Activated CD4-positive, alpha-beta T cell treated with anti-CD3 and anti-CD28 coated beads, Interleukin-2, amount 10 ng/mL, durations not matched to agents 7 days and 5 days (primary cell): ENCODE results near the gene ERP29. TPM values are rescaled to one million over a fixed set of nuclear protein-coding genes. Genes with fewer than 3 reads are reported as not detected.
A peak's percentile ranks its signal among the peaks of the same experiment; 100 is the strongest.
"Not testable (repeated sequence)": the region's sequence is repeated elsewhere in the genome, so short reads cannot be mapped to it uniquely, and the experiment has no call there.

Experiments used
- CTCF ChIA-PET: fragments of 350-600 bp; sonication (Branson Sonifier 250); formaldehyde crosslinking; loops from one replicate; lab custom pipeline; 2021; ENCODE audit warnings: antibody characterized with exemption; lab: Charles Lee
- POLR2A ChIA-PET: fragments of 350-600 bp; sonication (Branson Sonifier 250); formaldehyde crosslinking; loops from one replicate; lab custom pipeline; 2021; ENCODE audit warnings: antibody characterized with exemption; lab: Charles Lee
- DNase-seq: peaks from one replicate; pipeline ENCODE4 v3.0.0-alpha.2; 2020
- H3K27ac Mint-ChIP-seq: one replicate; pipeline ENCODE4 v1.8.0; 2021; ENCODE audit warnings: mild to moderate bottlenecking, moderate library complexity, mixed read lengths
- H3K27me3 Mint-ChIP-seq: one replicate; pipeline ENCODE4 v1.8.0; 2021; ENCODE audit warnings: mixed read lengths
- H3K36me3 Mint-ChIP-seq: one replicate; pipeline ENCODE4 v1.8.0; 2021; ENCODE audit warnings: low read depth, mixed read lengths
- H3K4me1 Mint-ChIP-seq: one replicate; pipeline ENCODE4 v1.8.0; 2021; ENCODE audit warnings: mixed read lengths
- H3K4me3 Mint-ChIP-seq: one replicate; pipeline ENCODE4 v1.8.0; 2021; ENCODE audit warnings: mild to moderate bottlenecking, moderate library complexity, mixed read lengths
- H3K9me3 Mint-ChIP-seq: one replicate; pipeline ENCODE4 v1.8.0; 2021; ENCODE audit warnings: mixed read lengths
- total RNA-seq, 2 experiments: library from RNA; stranded (reverse); gene quantifications; one replicate each; pipeline ENCODE4 v1.2.3, GENCODE V29; 2021

ERP29 gene
- total RNA-seq, 2 experiments from 2014 or later = 177 to 181 TPM

- Mint-ChIP-seq H3K4me3 (no peak overlapping the region), H3K27me3 (no peaks in the 10 kb centered on the region), H3K27ac (no peak overlapping the region), H3K4me1 (peaks cover 49% of the 10 kb centered on the region), H3K36me3 (peaks cover 72% of the 10 kb centered on the region), H3K9me3 (peaks cover 3% of the 10 kb centered on the region)
- CTCF ChIA-PET = interaction anchor here (0.5 to 1.2 kb wide), 4 partner anchors 10 to 679 kb away, joined by 3 read pairs; no protein-coding TSS in a partner anchor
- DNase-seq = no peak
- POLR2A ChIA-PET = no interaction called here
Observed at GRCh38 chr12:112020947-112021457, 7.8 kb downstream of the ERP29 start.

DNA sequence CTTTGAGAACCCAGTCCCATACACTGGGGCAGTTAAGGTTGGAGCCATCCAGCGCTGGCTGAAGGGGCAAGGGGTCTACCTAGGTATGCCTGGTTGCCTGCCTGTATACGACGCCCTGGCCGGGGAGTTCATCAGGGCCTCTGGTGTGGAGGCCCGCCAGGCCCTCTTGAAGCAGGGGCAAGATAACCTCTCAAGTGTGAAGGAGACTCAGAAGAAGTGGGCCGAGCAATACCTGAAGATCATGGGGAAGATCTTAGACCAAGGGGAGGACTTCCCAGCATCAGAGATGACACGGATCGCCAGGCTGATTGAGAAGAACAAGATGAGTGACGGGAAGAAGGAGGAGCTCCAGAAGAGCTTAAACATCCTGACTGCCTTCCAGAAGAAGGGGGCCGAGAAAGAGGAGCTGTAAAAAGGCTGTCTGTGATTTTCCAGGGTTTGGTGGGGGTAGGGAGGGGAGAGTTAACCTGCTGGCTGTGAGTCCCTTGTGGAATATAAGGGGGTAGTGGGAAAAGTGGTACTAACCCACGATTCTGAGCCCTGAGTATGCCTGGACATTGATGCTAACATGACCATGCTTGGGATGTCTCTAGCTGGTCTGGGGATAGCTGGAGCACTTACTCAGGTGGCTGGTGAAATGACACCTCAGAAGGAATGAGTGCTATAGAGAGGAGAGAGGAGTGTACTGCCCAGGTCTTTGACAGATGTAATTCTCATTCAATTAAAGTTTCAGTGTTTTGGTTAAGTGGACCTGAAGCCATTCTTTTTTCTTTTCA is 9.2 kb downstream of the ERP29 start:
- H3K27ac Mint-ChIP-seq = peak overlapping the region; percentile 71

DNA sequence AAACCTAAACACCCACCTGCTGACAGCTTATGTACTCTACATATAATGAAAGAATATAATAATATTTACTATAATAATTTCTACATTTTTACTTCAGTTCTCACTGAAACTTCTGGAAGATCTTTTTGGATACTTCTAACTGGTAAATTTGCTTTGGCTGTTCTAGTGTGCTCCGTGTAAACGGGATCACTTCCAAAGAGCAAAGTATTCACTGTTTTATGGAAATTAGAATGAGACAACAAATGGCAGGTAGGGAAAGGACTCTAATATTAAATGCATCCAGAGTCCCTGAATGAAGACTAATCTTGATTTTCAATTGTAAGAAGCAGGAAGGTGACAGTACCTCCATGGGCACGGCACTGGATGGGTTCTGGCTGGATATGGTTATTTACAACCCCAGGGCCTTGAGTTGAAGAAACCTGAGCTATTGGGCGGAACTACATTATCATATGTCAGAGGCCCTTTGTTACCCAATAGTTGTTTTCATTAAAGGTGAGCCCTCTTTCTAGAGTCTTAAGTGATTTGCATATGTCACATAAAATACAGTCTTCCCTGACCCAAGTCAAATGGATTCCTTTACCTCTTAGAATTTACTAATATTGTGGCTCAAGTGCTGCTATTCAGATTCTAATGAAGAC is 10.7 kb downstream of the ERP29 start:
- CTCF ChIA-PET = interaction anchor here (1.0 to 1.4 kb wide), 3 partner anchors 10 to 29 kb away, joined by 3 to 5 read pairs (median 3); no protein-coding TSS in a partner anchor
- DNase-seq = no peak
- H3K27me3 Mint-ChIP-seq = no peaks in the 10 kb centered on the region
- POLR2A ChIA-PET = interaction anchor here (1.0 kb wide), 1 partner anchor 9 kb away, joined by 3 read pairs; no protein-coding TSS in a partner anchor
- H3K4me1 Mint-ChIP-seq = peaks cover 31% of the 10 kb centered on the region
- H3K27ac Mint-ChIP-seq = no peak overlapping the region
- no peaks in the 10 kb centered on the region for H3K9me3 Mint-ChIP-seq
- H3K36me3 Mint-ChIP-seq = peaks cover 64% of the 10 kb centered on the region
- no peak overlapping the region for H3K4me3 Mint-ChIP-seq

More for the DNA sequence above, 9.2 kb downstream of the ERP29 start:
- POLR2A ChIA-PET = no interaction called here
- Mint-ChIP-seq H3K9me3 (no peaks in the 10 kb centered on the region), H3K4me3 (no peak overlapping the region), H3K27me3 (no peaks in the 10 kb centered on the region), H3K36me3 (peaks cover 67% of the 10 kb centered on the region), H3K4me1 (peaks cover 43% of the 10 kb centered on the region)
- DNase-seq = no peak
- CTCF ChIA-PET = interaction anchor here (0.6 to 1.4 kb wide), 5 partner anchors 8 to 361 kb away, joined by 3 to 6 read pairs (median 3); no protein-coding TSS in a partner anchor

DNA sequence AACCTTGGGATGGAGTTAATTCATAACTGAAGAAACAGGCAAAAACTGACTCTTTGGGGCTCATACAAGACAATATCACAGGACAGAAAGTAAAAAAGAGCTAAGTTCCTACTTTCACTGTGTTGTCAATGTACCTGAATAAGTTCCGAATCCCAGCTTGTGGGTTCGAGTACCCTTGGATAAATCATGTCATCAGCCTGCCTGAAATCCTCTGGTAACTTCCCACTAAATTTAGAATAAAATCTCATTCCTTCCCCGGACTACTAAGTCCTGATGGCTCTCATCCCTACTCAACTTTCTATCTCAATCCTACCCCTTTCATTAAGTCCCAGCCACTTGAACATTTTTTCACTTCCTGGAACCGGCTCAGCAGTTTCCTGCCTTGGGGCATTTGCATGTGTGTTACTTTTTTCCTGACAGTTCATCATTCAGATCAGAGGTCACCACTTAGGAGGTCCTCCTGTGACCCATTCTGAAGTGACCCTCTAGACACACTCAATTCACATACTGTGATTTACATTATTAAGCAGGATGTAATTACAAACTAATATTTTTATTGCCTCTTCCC is 12.7 kb downstream of the ERP29 start:
- DNase-seq = no peak
- ChIA-PET POLR2A (no interaction called here), CTCF (no interaction called here)
- Mint-ChIP-seq H3K27ac (peak overlapping the region; percentile 37), H3K27me3 (no peaks in the 10 kb centered on the region), H3K9me3 (no peaks in the 10 kb centered on the region), H3K36me3 (peaks cover 62% of the 10 kb centered on the region), H3K4me3 (no peak overlapping the region), H3K4me1 (peaks cover 23% of the 10 kb centered on the region)

DNA sequence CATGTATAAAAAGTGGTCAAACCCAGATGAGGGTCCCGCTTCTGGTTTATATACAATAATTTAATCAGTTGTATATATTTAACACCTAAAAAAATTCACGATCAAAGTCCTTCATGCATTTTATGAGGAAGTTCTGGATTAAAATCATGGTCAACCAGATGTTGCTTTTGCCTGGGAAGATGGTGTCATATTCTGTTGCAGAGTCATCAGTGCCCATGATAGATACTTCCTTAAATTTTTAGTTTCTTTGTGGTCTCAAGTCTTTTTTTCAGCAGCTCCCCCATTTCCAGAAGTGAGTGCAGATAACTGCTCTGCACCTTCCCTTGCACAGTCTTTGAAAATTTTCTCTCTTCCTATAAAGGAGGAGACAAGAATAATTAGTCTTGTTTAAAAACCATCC is 16.1 kb downstream of the ERP29 start:
- H3K27ac Mint-ChIP-seq = no peak overlapping the region
- peaks cover 54% of the 10 kb centered on the region for H3K36me3 Mint-ChIP-seq
- peaks cover 17% of the 10 kb centered on the region for H3K4me1 Mint-ChIP-seq
- CTCF ChIA-PET = interaction anchor here (1.0 kb wide), 1 partner anchor 85 kb away, joined by 3 read pairs; no protein-coding TSS in a partner anchor
- H3K27me3 Mint-ChIP-seq = no peaks in the 10 kb centered on the region
- POLR2A ChIA-PET = interaction anchor here (0.7 kb wide), 1 partner anchor 15 kb away, joined by 3 read pairs; no protein-coding TSS in a partner anchor
- no peak for DNase-seq
- no peaks in the 10 kb centered on the region for H3K9me3 Mint-ChIP-seq
- no peak overlapping the region for H3K4me3 Mint-ChIP-seq

GRCh38 chr12:112031472-112031871 is 18.2 kb downstream of the ERP29 start:
- H3K27ac Mint-ChIP-seq = no peak overlapping the region
- peaks cover 50% of the 10 kb centered on the region for H3K36me3 Mint-ChIP-seq
- H3K4me1 Mint-ChIP-seq = peaks cover 4% of the 10 kb centered on the region
- no peaks in the 10 kb centered on the region for H3K9me3 Mint-ChIP-seq
- H3K4me3 Mint-ChIP-seq = no peak overlapping the region
- no peaks in the 10 kb centered on the region for H3K27me3 Mint-ChIP-seq
- CTCF ChIA-PET = interaction anchor here (0.6 kb wide), 1 partner anchor 217 kb away, joined by 4 read pairs; no protein-coding TSS in a partner anchor
- POLR2A ChIA-PET = no interaction called here
- DNase-seq = no peak

- ChIA-PET CTCF (interaction anchor here (0.5 to 2.0 kb wide), 3 partner anchors 18 to 1269 kb away, joined by 3 to 11 read pairs (median 5); no protein-coding TSS in a partner anchor), POLR2A (no interaction called here)
- Mint-ChIP-seq H3K27ac (no peak overlapping the region), H3K4me1 (peaks cover 4% of the 10 kb centered on the region), H3K27me3 (no peaks in the 10 kb centered on the region), H3K9me3 (no peaks in the 10 kb centered on the region), H3K4me3 (no peak overlapping the region), H3K36me3 (peaks cover 50% of the 10 kb centered on the region)
- no peak for DNase-seq
Observed at GRCh38 chr12:112032292-112032691, 19.1 kb downstream of the ERP29 start.

DNA sequence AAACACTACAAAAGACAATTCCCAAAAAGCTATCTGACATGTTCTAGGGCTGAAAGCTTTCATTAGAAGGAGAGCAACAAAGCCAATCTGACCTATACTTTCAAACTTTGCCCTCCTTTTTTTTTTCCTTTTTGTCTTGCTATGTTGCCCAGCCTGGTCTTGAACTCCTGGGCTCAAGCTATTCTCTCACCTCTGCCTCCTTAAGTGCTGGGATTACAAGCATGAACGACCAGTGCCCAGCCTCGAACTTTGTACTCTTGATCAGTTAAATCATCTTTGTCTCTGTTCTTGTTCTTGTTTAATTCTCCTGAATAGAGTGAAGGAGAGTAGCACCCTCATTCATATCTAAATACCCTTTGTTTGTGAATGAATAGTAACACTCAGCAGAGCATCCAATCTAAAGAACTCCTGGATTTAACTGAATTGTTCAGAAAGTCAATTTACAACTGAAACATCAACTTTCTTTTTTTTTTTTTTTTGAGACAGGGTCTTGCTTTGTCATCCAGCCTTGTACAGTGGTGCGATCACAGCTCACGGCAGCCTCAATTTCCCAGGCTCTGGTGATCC is 22.1 kb downstream of the ERP29 start:
- CTCF ChIA-PET = interaction anchor here (0.6 to 1.1 kb wide), 2 partner anchors 40 to 379 kb away, joined by 3 to 6 read pairs; no protein-coding TSS in a partner anchor
- Mint-ChIP-seq H3K27ac (no peak overlapping the region), H3K4me1 (peaks cover 4% of the 10 kb centered on the region), H3K27me3 (no peaks in the 10 kb centered on the region), H3K9me3 (no peaks in the 10 kb centered on the region), H3K4me3 (no peak overlapping the region), H3K36me3 (peaks cover 58% of the 10 kb centered on the region)
- no peak for DNase-seq
- POLR2A ChIA-PET = no interaction called here

GRCh38 chr12:112036614-112037013 is 23.4 kb downstream of the ERP29 start:
- peaks cover 51% of the 10 kb centered on the region for H3K36me3 Mint-ChIP-seq
- POLR2A ChIA-PET, H3K27me3 Mint-ChIP-seq, DNase-seq, H3K27ac Mint-ChIP-seq, H3K4me1 Mint-ChIP-seq, H3K9me3 Mint-ChIP-seq, H3K4me3 Mint-ChIP-seq: not testable (repeated sequence)
- CTCF ChIA-PET = interaction anchor here (0.6 kb wide), 1 partner anchor 20 kb away, joined by 3 read pairs; no protein-coding TSS in a partner anchor

DNA sequence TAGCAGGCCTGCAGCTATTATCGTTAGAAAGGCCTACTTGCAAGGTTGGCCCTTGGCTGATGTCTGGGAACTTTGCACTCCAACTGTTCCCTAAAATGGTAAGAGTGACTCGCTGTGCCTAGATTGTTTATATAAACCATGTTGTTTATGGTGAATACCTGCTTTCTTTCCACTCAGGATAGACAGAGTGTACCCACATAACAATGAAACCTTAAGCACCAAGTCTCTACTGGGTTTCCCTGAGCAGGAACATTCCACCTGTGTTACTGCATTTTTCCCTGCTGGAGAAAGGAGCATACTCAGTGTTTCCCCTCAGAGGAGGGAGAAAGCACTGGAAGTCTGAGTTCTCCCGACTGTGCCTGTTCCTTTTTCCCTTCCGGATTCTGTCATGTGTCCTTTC is 32.8 kb downstream of the ERP29 start:
- Mint-ChIP-seq H3K27me3 (no peaks in the 10 kb centered on the region), H3K27ac (no peak overlapping the region), H3K9me3 (no peaks in the 10 kb centered on the region), H3K36me3 (peaks cover 47% of the 10 kb centered on the region), H3K4me3 (no peak overlapping the region), H3K4me1 (no peaks in the 10 kb centered on the region)
- POLR2A ChIA-PET = no interaction called here
- CTCF ChIA-PET = interaction anchor here (1.1 kb wide), 1 partner anchor 27 kb away, joined by 3 read pairs; no protein-coding TSS in a partner anchor
- no peak for DNase-seq

DNA sequence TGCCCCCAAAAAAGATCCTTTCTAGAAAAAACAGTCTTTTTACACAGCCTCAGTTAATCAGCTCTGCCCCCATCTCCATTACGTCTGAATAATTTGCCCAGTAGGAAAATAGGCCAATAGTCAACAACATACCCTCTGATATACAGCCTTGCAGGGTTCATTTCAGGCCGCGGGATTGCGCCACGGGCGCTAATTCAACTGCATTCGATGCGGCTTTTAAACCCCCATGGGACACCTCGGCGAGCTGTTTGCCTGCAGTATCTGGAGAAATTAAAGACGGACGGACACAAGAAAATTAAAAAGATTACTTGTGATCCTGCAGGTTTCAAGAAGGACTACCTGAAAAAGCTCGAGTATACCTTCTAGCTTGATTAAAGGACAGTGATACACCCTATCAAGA is 36.1 kb downstream of the ERP29 start:
- no peaks in the 10 kb centered on the region for H3K27me3 Mint-ChIP-seq
- H3K4me3 Mint-ChIP-seq = no peak overlapping the region
- peaks cover 8% of the 10 kb centered on the region for H3K4me1 Mint-ChIP-seq
- peak overlapping the region; percentile 16 for H3K27ac Mint-ChIP-seq
- H3K36me3 Mint-ChIP-seq = peaks cover 50% of the 10 kb centered on the region
- no peaks in the 10 kb centered on the region for H3K9me3 Mint-ChIP-seq
- no peak for DNase-seq
- ChIA-PET CTCF (interaction anchor here (0.6 to 1.0 kb wide), 2 partner anchors 10 to 105 kb away, joined by 3 to 4 read pairs; no protein-coding TSS in a partner anchor), POLR2A (interaction anchor here (0.6 kb wide), 1 partner anchor 26 kb away, joined by 10 read pairs; no protein-coding TSS in a partner anchor)

- Mint-ChIP-seq H3K9me3 (no peaks in the 10 kb centered on the region), H3K36me3 (peaks cover 41% of the 10 kb centered on the region), H3K27me3 (no peaks in the 10 kb centered on the region), H3K27ac (no peak overlapping the region), H3K4me1 (no peaks in the 10 kb centered on the region), H3K4me3 (no peak overlapping the region)
- no peak for DNase-seq
- POLR2A ChIA-PET = no interaction called here
- CTCF ChIA-PET = interaction anchor here (0.6 to 1.0 kb wide), 2 partner anchors 65 to 72 kb away, joined by 3 read pairs; no protein-coding TSS in a partner anchor
Observed at GRCh38 chr12:112061137-112061536, 47.9 kb downstream of the ERP29 start.
